Ascending aorta (tissue), 2 donors: ENCODE results near the gene TTLL10. TPM values are rescaled to one million over a fixed set of nuclear protein-coding genes. Genes with fewer than 3 reads are reported as not detected.

Experiments used
- DNase-seq, 2 donors: peaks; one replicate each; pipeline ENCODE4 v3.0.0-alpha.2; 2019; ENCODE audit warnings: low spot score in 2 of 2
- H3K27ac ChIP-seq, 2 donors: fragments of 200-600 bp; sonication (generic); one replicate each; pipeline ENCODE4 v1.5.1; 2016 to 2017; ENCODE audit warnings: mild to moderate bottlenecking in 1 of 2
- H3K27me3 ChIP-seq: fragments of 200-600 bp; sonication (generic); one replicate; pipeline ENCODE4 v1.5.1; 2017
- H3K36me3 ChIP-seq, 2 donors: fragments of 200-600 bp; sonication (generic); one replicate each; pipeline ENCODE4 v1.5.1; 2016
- H3K4me1 ChIP-seq, 2 donors: fragments of 200-600 bp; sonication (generic); one replicate each; pipeline ENCODE4 v1.5.1; 2016 to 2017; ENCODE audit warnings: mild to moderate bottlenecking in 1 of 2
- H3K4me3 ChIP-seq, 2 donors: fragments of 200-600 bp; sonication (generic); one replicate each; pipeline ENCODE4 v1.5.1; 2016 to 2017; ENCODE audit warnings: mild to moderate bottlenecking in 1 of 2
- H3K9me3 ChIP-seq, 2 donors: fragments of 200-600 bp; sonication (generic); one replicate each; pipeline ENCODE4 v1.5.1; 2016
- intact Hi-C: fragments of 100-400 bp; cut with DNase I; formaldehyde crosslinking; loops from one replicate; pipeline ENCODE4 v1.15.1; 2023
- total RNA-seq: library from RNA; depleted of rRNA; stranded (reverse); fragments of >200 nt; gene quantifications from one replicate; pipeline ENCODE4 v1.1.0, GENCODE V29; 2016
- TF ChIP-seq, protein P1 (sequence below), 3 experiments: fragments of 200-600 bp in 2 of 3; fragments of 450-650 bp in 1 of 3; sonication (generic) in 2 of 3; IDR thresholded peaks; one replicate each; pipeline ENCODE4 v1.5.1; 2016 to 2019; ENCODE audit warnings: antibody characterized with exemption in 3 of 3, mild to moderate bottlenecking in 1 of 3, moderate library complexity in 1 of 3

The TTLL10 gene
- total RNA-seq, 1 donor from 2014 or later: not detected

- intact Hi-C loops: no loop called here
- Histone ChIP-seq H3K4me1 (peaks cover 0 to 10% of the 10 kb centered on the region in 2 donors), H3K27me3 (peaks cover 15% of the 10 kb centered on the region), H3K27ac (no peak overlapping the region), H3K9me3 (no peaks in the 10 kb centered on the region), H3K4me3 (no peak overlapping the region), H3K36me3 (no peaks in the 10 kb centered on the region)
- no peak for DNase-seq
- TF ChIP-seq, protein P1, sequence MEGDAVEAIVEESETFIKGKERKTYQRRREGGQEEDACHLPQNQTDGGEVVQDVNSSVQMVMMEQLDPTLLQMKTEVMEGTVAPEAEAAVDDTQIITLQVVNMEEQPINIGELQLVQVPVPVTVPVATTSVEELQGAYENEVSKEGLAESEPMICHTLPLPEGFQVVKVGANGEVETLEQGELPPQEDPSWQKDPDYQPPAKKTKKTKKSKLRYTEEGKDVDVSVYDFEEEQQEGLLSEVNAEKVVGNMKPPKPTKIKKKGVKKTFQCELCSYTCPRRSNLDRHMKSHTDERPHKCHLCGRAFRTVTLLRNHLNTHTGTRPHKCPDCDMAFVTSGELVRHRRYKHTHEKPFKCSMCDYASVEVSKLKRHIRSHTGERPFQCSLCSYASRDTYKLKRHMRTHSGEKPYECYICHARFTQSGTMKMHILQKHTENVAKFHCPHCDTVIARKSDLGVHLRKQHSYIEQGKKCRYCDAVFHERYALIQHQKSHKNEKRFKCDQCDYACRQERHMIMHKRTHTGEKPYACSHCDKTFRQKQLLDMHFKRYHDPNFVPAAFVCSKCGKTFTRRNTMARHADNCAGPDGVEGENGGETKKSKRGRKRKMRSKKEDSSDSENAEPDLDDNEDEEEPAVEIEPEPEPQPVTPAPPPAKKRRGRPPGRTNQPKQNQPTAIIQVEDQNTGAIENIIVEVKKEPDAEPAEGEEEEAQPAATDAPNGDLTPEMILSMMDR (IDR thresholded peaks at IDR 0.05): no peak
Measured at GRCh38 chr1:1204425-1204920, 30.8 kb downstream of the TTLL10 start.

DNA sequence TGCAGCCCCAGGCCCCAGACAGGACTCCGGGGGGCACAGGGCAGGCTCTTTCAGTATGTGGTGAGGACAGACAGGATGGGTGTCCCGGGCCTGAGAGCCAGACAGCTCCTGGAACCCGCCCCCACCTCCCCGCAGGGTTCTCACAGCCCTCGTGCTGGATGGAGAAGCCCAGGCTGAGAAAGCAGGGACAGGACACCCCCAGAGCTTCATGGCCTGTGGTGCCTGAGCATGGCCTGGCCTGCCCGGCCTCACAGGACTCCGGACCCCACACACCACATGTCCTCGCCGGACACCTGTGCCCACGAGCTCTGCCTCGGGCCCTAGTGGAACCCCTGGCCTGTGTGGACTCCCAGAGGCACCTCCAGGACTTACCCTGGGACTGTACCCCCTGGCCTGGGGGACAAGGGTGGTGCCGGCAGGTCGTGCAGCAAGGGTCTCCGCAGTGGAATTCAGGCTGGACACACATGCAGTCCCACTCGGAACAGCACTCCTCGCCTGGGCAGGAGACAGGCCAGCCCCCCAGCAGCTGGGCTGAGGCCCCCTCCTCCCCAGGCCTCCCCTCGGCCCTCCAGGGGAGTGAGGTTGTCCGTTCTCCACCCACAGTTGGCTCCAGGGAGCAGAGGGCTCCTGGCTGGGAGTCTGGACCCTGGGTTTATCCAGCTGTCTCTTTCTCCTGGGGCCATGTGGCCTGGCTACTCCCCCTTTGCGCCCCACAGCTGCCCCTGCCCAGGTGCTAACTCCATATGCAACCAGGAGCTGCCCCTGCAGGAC, 31.5 kb downstream of the TTLL10 start:
- Histone ChIP-seq H3K4me3 (no peak overlapping the region), H3K27me3 (peaks cover 15% of the 10 kb centered on the region), H3K36me3 (no peaks in the 10 kb centered on the region), H3K4me1 (peaks cover 0 to 10% of the 10 kb centered on the region in 2 donors), H3K9me3 (no peaks in the 10 kb centered on the region), H3K27ac (no peak overlapping the region)
- intact Hi-C loops: no loop called here
- TF ChIP-seq, protein P1 (IDR thresholded peaks at IDR 0.05): no peak
- DNase-seq: no peak

DNA sequence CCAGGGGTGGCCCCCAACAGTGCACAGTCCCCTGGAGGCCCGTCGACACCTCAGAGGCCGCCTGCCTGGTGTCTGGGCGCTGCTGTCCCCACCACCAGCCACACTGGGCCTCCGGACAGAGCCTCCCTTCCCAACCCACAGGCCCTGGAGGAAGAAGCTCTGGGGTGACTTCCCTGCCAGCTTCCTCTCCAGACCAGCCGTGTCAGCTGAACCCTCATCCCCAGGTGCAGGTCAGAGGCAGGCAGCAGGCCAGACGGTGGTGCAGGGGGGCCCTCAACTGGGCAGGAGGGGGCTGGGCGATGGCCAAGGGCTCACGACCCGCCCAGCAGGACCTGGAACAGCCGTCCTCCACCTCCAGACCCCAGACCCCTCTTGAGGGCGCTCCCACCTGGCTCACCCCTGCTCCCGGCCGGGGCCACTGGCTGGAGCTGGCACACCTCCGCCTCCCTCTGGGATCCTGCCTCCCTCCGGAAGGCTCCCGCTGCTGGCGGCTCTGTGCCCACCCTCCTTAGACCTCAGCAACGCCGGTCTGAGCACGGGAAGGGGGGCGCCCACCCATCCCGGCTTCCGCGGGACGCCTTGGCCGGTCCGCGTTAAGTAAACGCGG, 32.2 kb downstream of the TTLL10 start:
- H3K27me3 ChIP-seq: peaks cover 15% of the 10 kb centered on the region
- no peak for DNase-seq
- intact Hi-C loops: no loop called here
- no peaks in the 10 kb centered on the region for H3K9me3 ChIP-seq
- H3K27ac ChIP-seq: no peak overlapping the region
- H3K4me3 ChIP-seq: peak overlapping the region in 1 of 2 donors; percentile 41
- TF ChIP-seq, protein P1 (IDR thresholded peaks at IDR 0.05): no peak
- H3K36me3 ChIP-seq: no peaks in the 10 kb centered on the region
- peaks cover 0 to 10% of the 10 kb centered on the region in 2 donors for H3K4me1 ChIP-seq

GRCh38 chr1:1206376-1206965, 32.8 kb downstream of the TTLL10 start, which contains the start of gene TNFRSF18:
Gene TNFRSF18, minus strand, starts transcription at chr1:1206592. Its CDS starts 21 bp downstream, at chr1:1206571.
- peak within 1 kb of the TSS in 1 of 2 donors; percentile 41 for H3K4me3 ChIP-seq

GRCh38 chr1:1206966-1207531, 33.4 kb downstream of the TTLL10 start:
- intact Hi-C loops: no loop called here
- TF ChIP-seq, protein P1 (IDR thresholded peaks at IDR 0.05): no peak
- peaks cover 15% of the 10 kb centered on the region for H3K27me3 ChIP-seq
- no peak for DNase-seq
- H3K27ac ChIP-seq: no peak overlapping the region
- H3K4me1 ChIP-seq: peaks cover 0 to 3% of the 10 kb centered on the region in 2 donors
- H3K36me3 ChIP-seq: no peaks in the 10 kb centered on the region
- no peak overlapping the region for H3K4me3 ChIP-seq
- no peaks in the 10 kb centered on the region for H3K9me3 ChIP-seq

More at GRCh38 chr1:1206376-1206965, 32.8 kb downstream of the TTLL10 start, which contains the start of gene TNFRSF18:
- TF ChIP-seq, protein P1 (IDR thresholded peaks at IDR 0.05): no peak
- DNase-seq: no peak
- intact Hi-C loops: no loop called here
- Histone ChIP-seq H3K27me3 (peaks cover 15% of the 10 kb centered on the region), H3K4me1 (peaks cover 0 to 4% of the 10 kb centered on the region in 2 donors), H3K9me3 (no peaks in the 10 kb centered on the region), H3K27ac (no peak within 1 kb of the TSS), H3K36me3 (no peaks in the 10 kb centered on the region)
